A549 (cell line): ENCODE data around the gene BANP.
"Not testable (repeated sequence)": the region's sequence is repeated elsewhere in the genome, so short reads cannot be mapped to it uniquely, and the experiment has no call there.

Experiments used
- CHD4 ChIP-seq: fragments of 200-600 bp; sonication (generic); IDR thresholded peaks from 2 replicates; pipeline ENCODE4 v1.6.1; 2016; ENCODE audit warnings: antibody characterized with exemption, mild to moderate bottlenecking, borderline replicate concordance
- CTCF ChIP-seq: fragments of >200 bp; sonication (Bioruptor Twin); formaldehyde crosslinking; IDR thresholded peaks from 3 replicates; pipeline ENCODE4 v1.5.1; 2016
- JUN ChIP-seq, 2 experiments: fragments of >200 bp; sonication (Bioruptor Twin); formaldehyde crosslinking; IDR thresholded peaks; 2 replicates in 1 of 2; 3 replicates in 1 of 2; pipeline ENCODE4 v1.6.1; 2016 to 2017
- MYC ChIP-seq: IDR thresholded peaks from 2 replicates; pipeline ENCODE4 v1.6.1; 2012; ENCODE audit warnings: mild to moderate bottlenecking, inconsistent platforms, low read length, improper control_type of control experiment, borderline replicate concordance
- PHF8 ChIP-seq: fragments of 200-600 bp; sonication (generic); IDR thresholded peaks from 2 replicates; pipeline ENCODE4 v1.6.1; 2016; ENCODE audit warnings: low read depth, mild to moderate bottlenecking, antibody characterized with exemption, moderate library complexity, borderline replicate concordance
- POLR2A ChIP-seq: IDR thresholded peaks from 2 replicates; pipeline ENCODE4 v1.6.1; 2012; ENCODE audit warnings: mild to moderate bottlenecking, low read length
- RAD21 ChIP-seq, 2 experiments: fragments of >200 bp in 1 of 2; sonication (Bioruptor Twin) in 1 of 2; formaldehyde crosslinking in 1 of 2; IDR thresholded peaks in 1 of 2; conservative IDR thresholded peaks in 1 of 2; 2 replicates in 1 of 2; 3 replicates in 1 of 2; pipeline ENCODE4 v1.6.1; 2012 to 2018; ENCODE audit warnings: inconsistent platforms in 1 of 2
- SREBF2 ChIP-seq: fragments of 450-650 bp; IDR thresholded peaks from 2 replicates; pipeline ENCODE4 v1.6.1; 2014; ENCODE audit warnings: mild to moderate bottlenecking, moderate library complexity
- TFCP2L1 ChIP-seq: fragments of 250-450 bp; sonication (Bioruptor Pico); IDR thresholded peaks from 2 replicates; pipeline ENCODE4 v1.5.0; 2021; ENCODE audit warnings: mild to moderate bottlenecking
- TP53 ChIP-seq: fragments of 250-450 bp; sonication (Bioruptor Pico); IDR thresholded peaks from 2 replicates; pipeline ENCODE4 v1.5.0; 2021; ENCODE audit warnings: mild to moderate bottlenecking, moderate library complexity

- not testable (repeated sequence) for TF ChIP-seq RAD21 (conservative IDR thresholded peaks at IDR 0.05 in 1 of 2, IDR thresholded peaks at IDR 0.05 in 1 of 2); MYC; CTCF; TP53 (CRISPR knock-in tag); SREBF2; POLR2A; JUN (IDR thresholded peaks at IDR 0.05); TFCP2L1 (CRISPR knock-in tag); CHD4; PHF8
These were observed 149.8 kb downstream of the BANP start for GRCh38 chr16:88100801-88101622.
